SK-N-SH (cell line): ENCODE measurements around the gene ZFP64.

Experiments used
- EP300 ChIP-seq, 2 experiments: IDR thresholded peaks; 2 replicates each; pipeline versions ENCODE4 v1.4.0 to v1.6.1; 2012; ENCODE audit warnings: borderline replicate concordance in 1 of 2, low read depth in 1 of 2, low read length in 1 of 2
- GABPA ChIP-seq: IDR thresholded peaks from 2 replicates; pipeline ENCODE4 v1.4.0; 2012; ENCODE audit warnings: low read depth, mild to moderate bottlenecking
- JUND ChIP-seq: IDR thresholded peaks from 2 replicates; pipeline ENCODE4 v1.4.0; 2012
- RAD21 ChIP-seq: IDR thresholded peaks from 2 replicates; pipeline ENCODE4 v1.6.1; 2012; ENCODE audit warnings: mild to moderate bottlenecking, low read length
- TEAD4 ChIP-seq: IDR thresholded peaks from 2 replicates; pipeline ENCODE4 v1.4.0; 2012; ENCODE audit warnings: mild to moderate bottlenecking, borderline replicate concordance; ENCODE audit not compliant: insufficient read depth
- TF ChIP-seq, protein P1 (sequence below): fragments of 200-600 bp; sonication (generic); IDR thresholded peaks from 2 replicates; pipeline ENCODE4 v1.6.1; 2017; ENCODE audit warnings: antibody characterized with exemption, mild to moderate bottlenecking, moderate library complexity
- TF ChIP-seq, protein P2 (sequence below): IDR thresholded peaks from 2 replicates; pipeline ENCODE4 v1.4.0; 2012; ENCODE audit warnings: low read depth
- TF ChIP-seq, protein P3 (sequence below): fragments of 150-350 bp; IDR thresholded peaks from 2 replicates; pipeline ENCODE4 v1.6.1; 2017; ENCODE audit warnings: antibody characterized with exemption, low read length, low read depth, borderline replicate concordance

DNA sequence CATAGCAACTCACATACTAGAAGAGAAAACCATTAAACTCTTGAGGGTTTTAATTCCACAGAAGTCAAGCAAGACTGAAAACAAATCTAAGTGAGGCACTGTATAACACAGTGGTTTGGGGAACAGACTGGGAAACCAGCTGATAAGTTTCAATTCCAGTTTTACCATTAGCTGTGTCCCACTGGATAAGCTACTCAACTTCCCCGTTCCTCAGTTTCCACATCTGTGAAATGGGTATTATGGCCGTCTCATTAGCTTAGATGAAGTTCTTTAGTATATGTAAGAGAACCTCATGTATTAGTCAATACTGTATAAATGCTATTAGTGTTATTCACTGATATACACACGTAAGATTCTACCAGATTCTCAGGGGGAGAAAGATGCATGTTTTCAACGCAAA is 89.0 kb downstream of the ZFP64 start:
- TF ChIP-seq TEAD4 (no peak), EP300 (IDR thresholded peaks at IDR 0.05; ENCODE audit: borderline replicate concordance in 1 of 2, low read depth in 1 of 2, low read length in 1 of 2) (no peak), JUND (no peak), GABPA (no peak), RAD21 (no peak)
- TF ChIP-seq, protein P1, sequence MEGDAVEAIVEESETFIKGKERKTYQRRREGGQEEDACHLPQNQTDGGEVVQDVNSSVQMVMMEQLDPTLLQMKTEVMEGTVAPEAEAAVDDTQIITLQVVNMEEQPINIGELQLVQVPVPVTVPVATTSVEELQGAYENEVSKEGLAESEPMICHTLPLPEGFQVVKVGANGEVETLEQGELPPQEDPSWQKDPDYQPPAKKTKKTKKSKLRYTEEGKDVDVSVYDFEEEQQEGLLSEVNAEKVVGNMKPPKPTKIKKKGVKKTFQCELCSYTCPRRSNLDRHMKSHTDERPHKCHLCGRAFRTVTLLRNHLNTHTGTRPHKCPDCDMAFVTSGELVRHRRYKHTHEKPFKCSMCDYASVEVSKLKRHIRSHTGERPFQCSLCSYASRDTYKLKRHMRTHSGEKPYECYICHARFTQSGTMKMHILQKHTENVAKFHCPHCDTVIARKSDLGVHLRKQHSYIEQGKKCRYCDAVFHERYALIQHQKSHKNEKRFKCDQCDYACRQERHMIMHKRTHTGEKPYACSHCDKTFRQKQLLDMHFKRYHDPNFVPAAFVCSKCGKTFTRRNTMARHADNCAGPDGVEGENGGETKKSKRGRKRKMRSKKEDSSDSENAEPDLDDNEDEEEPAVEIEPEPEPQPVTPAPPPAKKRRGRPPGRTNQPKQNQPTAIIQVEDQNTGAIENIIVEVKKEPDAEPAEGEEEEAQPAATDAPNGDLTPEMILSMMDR: no peak
- TF ChIP-seq, protein P2, sequence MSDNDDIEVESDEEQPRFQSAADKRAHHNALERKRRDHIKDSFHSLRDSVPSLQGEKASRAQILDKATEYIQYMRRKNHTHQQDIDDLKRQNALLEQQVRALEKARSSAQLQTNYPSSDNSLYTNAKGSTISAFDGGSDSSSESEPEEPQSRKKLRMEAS: no peak
- TF ChIP-seq, protein P3, sequence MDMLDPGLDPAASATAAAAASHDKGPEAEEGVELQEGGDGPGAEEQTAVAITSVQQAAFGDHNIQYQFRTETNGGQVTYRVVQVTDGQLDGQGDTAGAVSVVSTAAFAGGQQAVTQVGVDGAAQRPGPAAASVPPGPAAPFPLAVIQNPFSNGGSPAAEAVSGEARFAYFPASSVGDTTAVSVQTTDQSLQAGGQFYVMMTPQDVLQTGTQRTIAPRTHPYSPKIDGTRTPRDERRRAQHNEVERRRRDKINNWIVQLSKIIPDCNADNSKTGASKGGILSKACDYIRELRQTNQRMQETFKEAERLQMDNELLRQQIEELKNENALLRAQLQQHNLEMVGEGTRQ: no peak
